Sciatic nerve (tissue), 2 donors: ENCODE measurements around the gene FSTL4. TPM values are rescaled to one million over a fixed set of nuclear protein-coding genes. Genes with fewer than 3 reads are reported as not detected.

Experiments used
- ATAC-seq: fragments of 200-7000 bp; cut with Tn5 transposase; one replicate; pipeline ENCODE4 v1.9.1; 2020; ENCODE audit warnings: mild to moderate bottlenecking, moderate library complexity
- DNase-seq: peaks from one replicate; pipeline ENCODE4 v3.0.0-alpha.2; 2020; ENCODE audit warnings: low spot score
- intact Hi-C: fragments of 100-400 bp; cut with DNase I; formaldehyde crosslinking; loops from one replicate; pipeline ENCODE4 v1.14.2; 2022
- total RNA-seq: library from RNA; stranded (reverse); fragmentation: NEBNext Ultra II Directional; extraction: Animal tissue kit (Norgen Biotek cat#: 25700); gene quantifications from one replicate; pipeline ENCODE4 v1.2.1, GENCODE V29; 2021
- donor health status: DM: no; HTN: no; CAD: no.
- donor health status: DM: no; HTN: no; CAD: no.

Gene FSTL4
- total RNA-seq = not detected

DNA sequence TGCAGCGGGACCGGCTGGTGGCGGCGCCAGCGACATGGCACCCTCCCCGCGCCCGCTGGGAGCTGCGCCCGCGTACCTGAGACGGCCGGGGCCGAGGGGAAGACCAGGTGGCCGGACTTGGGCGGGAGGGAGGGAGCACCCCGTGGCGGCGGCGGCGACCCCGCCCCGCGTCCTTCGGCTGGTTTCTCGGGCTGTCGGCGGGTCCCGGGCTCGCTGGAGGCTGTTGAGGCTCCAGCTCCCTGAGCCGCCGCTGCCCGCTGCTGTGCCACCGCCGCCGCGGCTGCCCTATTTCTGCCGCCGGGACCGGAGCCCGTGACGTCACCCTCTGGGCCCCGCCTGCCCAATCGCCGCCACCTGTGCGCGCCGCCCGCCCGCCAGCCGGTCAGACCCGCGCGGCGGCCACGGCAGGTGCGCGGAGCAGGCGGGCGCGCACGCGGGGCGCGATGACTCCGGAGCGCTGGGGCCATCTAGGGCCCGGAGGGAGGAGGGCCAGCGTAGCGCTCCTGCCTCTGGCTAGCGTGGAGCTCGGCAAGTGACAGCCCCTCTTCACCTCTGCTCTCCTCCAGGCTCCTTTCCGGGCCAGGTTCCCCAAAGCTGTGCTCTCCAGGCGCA lies at the start of gene FSTL4:
Gene FSTL4 (minus strand): TSS at position 293 of the 612 bp plus-strand sequence.
- ATAC-seq = no peak
- intact Hi-C loops = no loop called here
- DNase-seq = no peak

DNA sequence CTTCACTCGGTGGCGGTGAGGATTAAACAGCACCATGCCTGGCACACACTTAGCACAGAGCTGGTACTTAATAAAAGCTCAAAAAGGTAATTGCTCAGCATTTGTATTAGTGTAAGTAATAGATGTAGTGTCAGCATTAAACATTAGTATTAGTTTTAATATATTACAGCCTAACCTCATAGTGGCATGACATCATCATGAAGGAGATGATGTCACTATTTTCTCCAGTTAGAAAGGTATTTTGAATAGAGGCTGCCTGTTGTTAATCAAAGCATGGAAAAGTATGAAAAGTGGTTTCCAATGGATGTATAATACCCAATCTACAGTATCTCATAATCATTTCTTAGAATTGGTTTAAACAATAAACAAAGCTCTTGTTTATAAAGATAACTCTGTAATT lies 49.0 kb upstream of the FSTL4 start:
- ATAC-seq (no peak), DNase-seq (no peak)
- intact Hi-C loops = no loop called here

DNA sequence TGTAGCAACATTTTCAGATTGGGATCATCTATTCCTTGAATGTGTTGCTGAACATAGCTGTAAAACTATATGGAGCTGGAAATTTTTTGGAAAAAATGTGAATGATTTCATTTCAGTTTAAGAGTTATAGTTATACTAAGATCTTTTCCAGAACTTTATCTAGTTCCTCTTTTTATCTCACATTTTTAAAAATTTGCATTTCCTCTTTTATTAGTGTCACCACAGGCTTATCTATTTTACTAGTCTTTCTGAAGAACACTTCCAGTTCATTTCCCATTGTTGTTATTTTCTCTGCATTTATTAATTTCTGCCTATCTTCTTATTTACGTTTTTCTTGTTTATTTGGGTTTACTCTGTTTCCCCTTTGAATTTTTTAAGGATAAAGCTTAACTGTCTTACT lies 46.0 kb upstream of the FSTL4 start:
- ATAC-seq (no peak), DNase-seq (no peak)
- intact Hi-C loops = no loop called here

DNA sequence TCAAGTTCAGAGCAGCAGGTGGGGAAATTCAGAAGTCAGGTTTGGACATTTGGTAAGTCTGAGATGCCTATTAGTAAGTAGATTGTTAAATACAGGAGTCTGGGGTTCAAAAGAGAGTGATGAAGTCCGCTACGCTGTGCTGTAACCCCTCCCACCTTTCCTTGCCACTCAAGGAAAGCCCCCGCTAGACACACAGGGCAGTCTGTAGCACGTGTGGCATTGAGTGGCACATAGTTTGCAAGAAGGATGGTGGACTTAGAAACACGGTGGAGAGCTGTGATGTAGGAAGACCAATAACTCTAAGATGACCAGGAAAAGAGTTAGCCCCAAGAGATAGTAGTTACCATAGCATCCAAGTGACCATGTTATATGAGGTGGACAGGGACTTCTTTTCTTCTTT lies 44.7 kb upstream of the FSTL4 start:
- intact Hi-C loops = no loop called here
- no peak for DNase-seq
- ATAC-seq = no peak

DNA sequence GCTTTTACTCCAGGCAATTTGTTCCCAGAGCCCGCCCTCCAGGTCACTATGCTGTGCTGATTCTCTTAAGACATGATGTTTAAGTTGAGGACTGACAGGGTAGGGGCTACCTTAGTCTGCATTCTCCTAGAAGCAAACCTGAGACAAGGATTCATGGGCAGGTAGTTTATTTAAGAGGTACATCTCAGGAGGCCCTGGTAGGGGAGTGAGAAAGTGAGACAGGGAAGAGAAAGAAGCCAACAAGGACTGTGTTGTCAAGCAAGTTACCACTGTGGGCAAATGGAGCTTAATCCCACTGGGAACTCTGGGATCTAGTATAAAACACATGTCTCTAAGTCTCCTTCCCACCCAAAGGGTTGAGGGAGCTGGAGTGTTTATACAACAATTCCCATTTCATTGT lies 43.6 kb upstream of the FSTL4 start:
- no peak for DNase-seq
- intact Hi-C loops = no loop called here
- no peak for ATAC-seq

DNA sequence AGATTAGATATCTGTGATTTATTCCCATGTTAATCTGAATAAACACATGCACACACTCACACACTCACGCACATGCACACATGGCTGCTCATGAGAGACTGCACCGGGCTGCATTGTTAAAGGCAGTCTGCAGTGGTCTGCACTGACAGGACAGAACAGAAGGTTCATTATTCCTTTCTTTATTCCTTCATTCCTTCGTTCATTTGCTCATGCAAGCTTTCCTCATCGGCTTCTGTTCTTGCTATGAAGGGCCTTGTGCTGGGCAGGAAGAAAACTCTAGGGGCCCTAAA lies 41.4 kb upstream of the FSTL4 start:
- ATAC-seq (no peak), DNase-seq (no peak)
- intact Hi-C loops = no loop called here

DNA sequence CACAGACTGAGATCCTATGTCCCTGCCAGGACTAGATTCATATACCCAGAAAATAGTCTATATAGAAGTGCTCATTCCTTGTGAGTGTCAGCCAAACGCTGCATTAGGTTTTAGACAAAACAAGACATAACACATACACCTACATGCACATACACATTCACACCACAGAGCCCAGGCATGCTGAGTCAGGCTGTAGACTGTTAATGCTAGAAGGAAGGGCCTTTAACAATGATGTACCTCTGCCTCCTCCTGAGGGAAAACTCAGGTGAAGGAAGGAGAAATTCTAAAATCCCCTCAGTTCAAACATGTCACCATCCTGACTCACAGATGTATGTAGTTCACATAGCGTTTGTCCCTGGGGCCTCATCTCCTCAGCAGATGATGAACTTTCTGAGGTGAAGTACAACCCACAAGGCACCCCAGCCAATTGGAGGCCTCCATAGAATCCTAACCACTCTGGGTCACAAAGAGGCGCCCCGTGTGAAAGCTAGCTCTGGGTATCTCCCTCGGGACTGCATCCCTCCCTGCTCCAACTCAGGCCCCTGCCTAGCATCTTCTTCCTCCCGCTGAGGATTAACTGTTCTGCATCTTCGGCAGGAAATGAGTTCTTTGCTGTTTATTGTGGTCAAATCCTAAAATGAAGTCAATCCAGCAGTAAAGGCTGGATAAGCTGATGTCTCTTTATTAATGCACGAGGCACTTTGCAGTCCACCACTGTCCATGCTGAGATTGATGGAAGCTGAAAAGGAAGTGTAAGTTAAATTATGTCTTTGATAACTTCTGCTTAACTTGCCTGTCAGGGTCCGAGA lies 40.8 kb upstream of the FSTL4 start:
- intact Hi-C loops = no loop called here
- DNase-seq = no peak
- no peak for ATAC-seq

DNA sequence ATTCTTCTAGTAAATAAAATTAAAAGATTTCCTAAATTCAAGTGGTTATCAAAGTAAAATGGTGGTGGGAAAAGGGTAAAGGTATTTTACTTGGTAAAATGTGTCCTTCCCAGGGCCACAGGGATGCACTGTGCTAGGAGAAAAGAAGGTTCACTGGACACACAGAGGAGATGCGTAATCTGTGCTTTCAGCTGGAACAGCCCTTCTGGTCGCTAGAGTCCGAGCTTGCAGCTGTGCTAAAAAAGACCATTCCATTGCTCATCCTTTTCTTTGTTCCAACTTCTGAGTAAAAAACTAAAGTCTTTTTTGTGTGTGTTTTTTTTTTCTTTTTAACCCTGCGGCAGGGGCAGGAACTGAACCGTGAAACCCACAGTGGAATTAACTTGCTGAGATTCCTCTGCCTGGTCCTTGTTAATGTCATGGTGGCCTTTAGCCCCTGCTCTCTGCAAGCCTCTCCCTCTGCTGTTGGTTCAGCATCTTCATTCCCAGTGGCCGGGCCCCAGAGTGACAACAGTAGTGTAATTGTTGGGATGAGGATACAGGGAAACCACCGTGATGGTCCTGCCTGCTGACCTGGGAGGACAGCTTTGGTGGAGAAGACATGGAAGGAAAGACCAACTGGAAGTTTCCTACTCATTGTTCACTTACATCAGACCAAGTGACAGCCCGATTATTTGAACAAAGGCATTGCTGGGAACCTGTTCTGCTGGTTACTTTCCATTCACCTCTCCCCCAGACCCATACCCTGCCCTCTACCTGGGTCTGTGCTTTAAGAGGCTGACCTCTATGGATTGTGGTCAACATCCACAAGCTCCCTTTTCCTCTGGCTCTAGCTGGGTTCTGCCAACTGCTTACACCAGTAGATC lies 31.9 kb upstream of the FSTL4 start:
- intact Hi-C loops = no loop called here
- no peak for DNase-seq
- ATAC-seq = peak; percentile 80

DNA sequence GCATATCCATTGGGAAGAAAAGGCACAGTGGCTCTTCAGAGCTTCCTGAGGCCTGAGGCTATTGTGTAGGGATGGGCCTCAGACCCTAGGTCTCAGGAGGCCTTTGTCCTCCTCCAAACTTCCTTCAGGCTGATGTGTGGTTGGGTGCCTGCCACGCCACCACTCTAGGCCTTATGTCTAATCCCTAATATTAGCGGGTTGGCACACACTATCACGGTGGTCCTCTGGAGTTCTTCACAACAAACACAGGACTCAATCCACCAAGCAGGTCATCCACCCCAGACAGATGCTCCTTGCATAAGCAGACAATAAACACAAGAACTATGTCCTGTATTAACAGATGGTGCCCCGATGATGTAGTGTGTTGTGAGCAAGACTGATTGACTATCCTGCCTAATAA lies 31.0 kb upstream of the FSTL4 start:
- DNase-seq = no peak
- ATAC-seq = peak; percentile 67
- intact Hi-C loops = no loop called here

DNA sequence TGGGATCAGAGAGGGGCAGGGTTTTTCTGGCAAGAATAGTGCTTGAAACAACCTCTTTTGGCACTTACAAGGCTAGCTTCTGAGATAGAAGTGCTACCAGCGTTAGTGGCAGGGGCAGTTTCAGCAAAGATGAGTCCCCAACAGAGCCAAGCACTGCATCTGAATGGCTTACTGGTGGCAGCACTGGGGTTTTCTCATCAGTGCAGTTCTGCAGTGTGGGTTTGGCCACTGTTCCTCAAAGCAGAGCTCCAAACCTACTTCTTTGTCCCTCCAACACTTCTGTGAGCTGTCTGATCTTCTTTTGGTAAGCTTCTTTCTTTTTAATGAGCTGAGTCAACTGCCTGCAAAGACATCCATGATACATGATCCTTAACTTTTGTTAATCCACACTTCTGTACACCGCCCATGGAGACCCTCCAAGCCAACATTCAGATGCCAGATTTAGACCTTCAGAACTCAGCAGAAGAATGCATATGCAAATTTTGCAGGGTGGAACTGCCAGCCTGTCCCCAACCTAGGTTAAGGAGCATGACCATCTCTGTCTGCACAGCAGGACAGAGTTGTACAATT lies 29.9 kb upstream of the FSTL4 start:
- intact Hi-C loops = no loop called here
- ATAC-seq = no peak
- no peak for DNase-seq

DNA sequence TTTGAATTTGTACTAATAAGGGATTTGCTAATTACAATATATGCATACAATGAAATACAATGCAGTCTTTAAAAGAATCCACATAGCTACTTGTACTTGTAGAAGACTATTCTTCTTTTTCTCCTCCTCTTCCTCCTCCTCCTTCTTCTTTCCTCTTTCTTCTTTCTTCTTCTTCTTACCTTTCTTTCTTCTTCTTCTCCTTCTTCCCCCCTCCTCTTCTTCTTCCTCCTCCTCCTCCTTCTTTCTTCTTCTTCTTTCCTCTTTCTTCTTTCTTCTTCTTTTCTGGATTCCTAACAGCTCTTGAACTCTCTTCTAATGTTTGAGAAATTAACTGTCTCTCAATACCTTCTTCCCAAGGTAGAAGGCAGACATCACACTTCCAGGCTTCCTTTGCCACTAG lies 29.3 kb upstream of the FSTL4 start:
- ATAC-seq (no peak), DNase-seq (no peak)
- intact Hi-C loops = no loop called here

DNA sequence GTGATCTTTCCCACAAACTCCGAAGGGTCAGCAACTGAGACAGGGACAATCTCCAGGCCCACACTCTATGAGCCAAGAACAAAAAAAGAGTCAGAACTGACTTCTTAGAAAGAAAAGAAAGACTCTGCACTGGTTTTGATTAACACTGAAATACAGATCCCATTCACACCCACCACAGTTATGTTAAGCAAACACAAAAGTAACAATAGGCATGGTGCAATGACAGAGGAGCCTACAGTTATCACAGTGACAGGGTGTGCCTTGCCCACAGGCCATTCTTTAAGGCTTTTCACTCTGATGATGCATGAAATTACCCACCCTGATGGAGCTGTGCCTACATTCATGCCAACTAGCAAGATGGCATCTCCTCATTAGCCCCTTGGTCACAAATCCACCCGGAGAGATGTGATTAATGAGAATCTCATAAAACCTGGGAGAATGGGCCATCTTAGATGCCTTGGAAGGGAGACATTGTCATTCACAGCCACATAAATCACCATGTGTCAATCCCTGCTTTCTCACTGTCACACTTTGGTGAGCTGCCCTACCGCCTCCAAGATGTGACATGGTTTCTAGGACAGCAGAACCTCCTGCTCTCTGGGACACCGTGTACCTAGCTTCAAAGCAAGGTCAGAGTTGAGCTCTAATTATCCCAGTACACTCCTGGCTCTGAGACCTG lies 27.6 kb upstream of the FSTL4 start:
- intact Hi-C loops = no loop called here
- ATAC-seq (no peak), DNase-seq (no peak)

DNA sequence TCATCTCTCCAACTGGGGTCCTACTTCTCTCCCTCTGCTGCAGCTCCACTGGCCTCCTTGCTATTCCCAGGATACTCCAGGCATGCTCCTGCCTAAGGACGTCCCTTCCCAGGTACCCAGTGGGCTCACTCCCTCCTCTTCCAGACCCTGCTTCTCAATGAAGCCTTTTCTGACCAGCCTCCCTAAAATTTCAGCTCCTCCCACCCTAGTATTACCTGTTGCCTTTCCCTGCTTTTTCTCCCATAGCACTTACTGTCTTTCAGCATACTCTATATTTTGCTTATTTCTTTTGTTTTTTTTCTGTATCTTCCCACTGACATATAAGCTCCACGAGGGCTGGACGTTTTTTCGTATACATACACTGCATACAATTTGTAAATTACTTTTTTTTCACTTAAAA lies 26.1 kb upstream of the FSTL4 start:
- no peak for DNase-seq
- intact Hi-C loops = no loop called here

DNA sequence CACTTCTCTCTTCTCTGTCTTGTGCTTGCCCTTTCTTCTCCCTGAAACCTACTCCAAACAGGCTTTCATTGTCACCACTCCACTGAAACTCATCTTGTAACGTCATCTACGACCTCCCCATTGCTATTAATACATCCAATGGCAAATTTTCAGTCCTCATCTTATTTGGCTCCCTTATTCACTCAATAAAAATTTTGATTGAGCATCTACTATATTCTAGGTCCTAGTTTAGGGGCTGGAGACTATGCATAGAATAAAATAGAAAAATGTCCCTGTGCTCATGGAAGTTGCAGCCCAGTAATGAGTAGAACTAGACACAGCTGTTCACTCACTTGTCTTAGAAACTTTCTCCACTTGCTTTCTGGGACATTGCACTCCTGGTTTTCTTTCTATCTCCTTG lies 24.9 kb upstream of the FSTL4 start:
- ATAC-seq (no peak), DNase-seq (no peak)
- intact Hi-C loops = no loop called here

More for the DNA sequence above, 26.1 kb upstream of the FSTL4 start:
- no peak for ATAC-seq

DNA sequence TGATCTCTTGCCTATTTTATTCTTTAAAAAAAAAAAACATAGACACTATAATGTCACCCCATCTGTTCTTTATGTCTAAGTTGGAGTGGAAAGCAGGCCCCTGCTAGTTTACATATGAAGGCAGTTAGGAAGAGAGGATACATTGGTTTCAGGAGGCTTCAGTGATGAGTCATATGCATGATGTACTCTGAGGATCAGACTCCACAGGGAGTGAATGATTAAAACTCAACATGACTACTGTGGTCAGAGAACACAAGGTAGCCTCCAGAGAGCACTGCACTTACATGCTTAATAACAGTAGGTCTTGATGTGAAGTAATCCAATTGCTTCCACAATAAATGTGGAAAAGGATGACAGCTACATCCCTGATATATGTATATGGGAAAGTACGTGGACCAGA lies 22.7 kb upstream of the FSTL4 start:
- no peak for DNase-seq
- no peak for ATAC-seq
- intact Hi-C loops = no loop called here

DNA sequence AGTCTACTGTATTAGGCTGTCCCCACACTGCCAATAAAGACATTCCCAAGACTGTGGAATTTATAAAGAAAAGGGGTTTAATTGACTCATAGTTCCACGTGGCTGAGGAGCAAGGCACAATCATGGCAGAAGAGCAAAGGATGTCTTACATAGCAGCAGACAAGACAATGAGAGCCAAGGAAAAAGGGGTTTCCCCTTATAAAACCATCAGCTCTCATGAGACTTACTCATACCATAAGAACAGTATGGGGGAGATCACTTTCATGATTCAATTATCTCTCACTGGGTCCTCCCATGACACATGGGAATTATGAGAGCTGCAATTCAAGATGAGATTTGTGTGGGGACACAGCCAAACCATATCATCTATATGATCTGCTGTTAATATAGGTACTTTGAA lies 14.8 kb upstream of the FSTL4 start:
- ATAC-seq = no peak
- no peak for DNase-seq
- intact Hi-C loops = no loop called here

DNA sequence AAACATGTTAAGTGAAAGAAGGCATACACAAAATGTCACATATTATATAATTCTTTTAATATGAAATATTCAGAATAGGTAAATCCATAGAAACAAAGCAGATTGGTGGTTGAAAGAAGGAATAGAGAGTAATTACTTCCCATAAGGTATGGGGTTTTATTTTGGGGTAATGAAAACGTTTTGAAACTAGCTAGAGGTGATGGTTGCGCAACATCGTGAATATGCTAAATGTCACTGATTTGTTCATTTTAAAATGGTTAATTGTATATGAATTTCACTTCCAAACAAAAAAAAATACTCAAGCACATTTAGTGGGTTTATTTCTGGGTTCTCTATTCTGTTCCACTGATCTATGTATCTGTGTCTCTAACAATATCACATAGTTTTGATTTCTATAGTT lies 12.0 kb upstream of the FSTL4 start:
- ATAC-seq (no peak), DNase-seq (no peak)
- intact Hi-C loops = no loop called here

DNA sequence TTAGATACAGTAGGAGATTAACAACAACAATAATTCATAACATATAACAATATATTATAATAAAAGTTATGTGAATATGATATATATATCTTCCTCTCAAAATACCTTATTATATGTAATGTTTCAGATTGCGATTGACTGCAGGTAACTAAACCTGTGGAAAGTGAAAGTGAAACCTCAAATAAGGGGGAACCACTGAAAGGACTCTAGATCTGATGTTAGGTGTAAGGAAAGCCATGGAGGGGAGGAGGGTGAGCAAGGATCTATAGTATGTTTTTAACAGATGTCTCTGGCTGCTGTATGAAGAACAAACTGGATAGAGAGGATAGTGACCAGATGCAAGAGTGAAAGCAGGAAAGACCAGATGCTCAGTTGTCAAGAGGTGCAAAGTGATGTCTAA lies 5.8 kb upstream of the FSTL4 start:
- ATAC-seq (no peak), DNase-seq (no peak)
- intact Hi-C loops = no loop called here

DNA sequence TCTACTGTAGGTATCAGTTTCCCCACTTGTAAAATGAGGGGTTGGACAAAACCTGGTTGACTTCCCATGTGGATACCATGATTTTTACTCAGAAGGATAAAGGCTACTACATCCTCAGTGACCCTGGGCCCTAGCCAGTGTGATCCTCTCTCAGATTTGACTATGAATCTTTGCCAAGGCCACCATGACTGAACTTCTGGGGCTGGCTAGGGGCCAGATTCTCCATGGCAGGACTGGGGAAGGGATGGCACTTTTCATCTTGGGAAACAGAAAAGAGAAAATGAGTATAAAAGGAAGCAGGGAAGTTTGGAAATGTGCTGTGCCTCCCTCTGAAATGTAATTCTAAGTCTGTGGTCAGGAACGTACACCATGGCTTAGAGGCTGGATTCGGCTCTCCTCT lies 1.4 kb upstream of the FSTL4 start:
- ATAC-seq = no peak
- DNase-seq = no peak
- intact Hi-C loops = no loop called here
